OCI-LY1 (cell line): Measurements from ENCODE around the gene GCN1.

ENCODE experiments used
- CTCF ChIP-seq: fragments of 200-600 bp; sonication (generic), shearing (Covaris generic); IDR thresholded peaks from 2 replicates; pipeline ENCODE4 v1.5.1; 2017; ENCODE audit warnings: mild to moderate bottlenecking, antibody characterized with exemption, low read length, moderate library complexity, mixed read lengths
- EZH2 ChIP-seq: fragments of 200-600 bp; sonication (generic), shearing (Covaris generic); IDR thresholded peaks from 2 replicates; pipeline ENCODE4 v1.8.0; 2017; ENCODE audit warnings: borderline replicate concordance, mixed run types, mild to moderate bottlenecking, antibody characterized with exemption, low read length, moderate library complexity, mixed read lengths

DNA sequence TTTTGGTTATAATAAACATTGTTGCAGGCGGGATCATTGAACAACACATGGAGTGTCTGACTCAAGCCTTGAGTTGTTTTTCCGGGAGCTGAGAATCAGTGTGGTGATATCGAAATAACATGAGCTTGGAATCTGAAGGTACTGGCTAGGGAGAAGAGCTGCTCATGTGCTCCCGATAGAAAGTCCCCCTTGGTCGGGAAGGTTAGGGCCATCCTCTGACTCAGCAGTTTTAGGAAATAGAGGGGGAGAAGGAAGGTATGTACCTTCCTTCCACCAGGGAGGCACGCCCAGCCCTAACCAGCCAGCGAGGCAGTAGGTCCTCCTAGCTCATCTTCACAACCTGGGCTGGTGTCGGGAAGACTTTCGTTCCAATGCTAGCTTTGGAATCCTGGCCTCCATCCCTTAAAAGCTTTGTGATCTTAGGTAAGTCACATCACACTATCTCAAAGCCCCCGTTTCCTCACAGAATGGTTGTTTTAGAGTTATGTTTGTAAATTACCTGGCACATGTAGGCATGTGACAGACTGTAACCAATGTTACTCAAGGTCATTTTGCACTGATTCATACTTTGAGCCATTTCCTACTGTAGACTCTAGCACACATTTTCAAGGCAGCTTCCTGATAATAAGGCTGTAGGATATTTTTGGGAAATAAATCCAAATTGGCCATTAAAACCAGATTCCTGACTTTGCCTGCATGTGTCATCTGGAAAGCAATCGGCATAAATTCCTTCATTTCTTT lies 76.0 kb downstream of the GCN1 start:
- TF ChIP-seq CTCF (no peak), EZH2 (no peak)
